ENCODE results near the gene HNRNPDL. TPM values are rescaled to one million over a fixed set of nuclear protein-coding genes. Genes with fewer than 3 reads are reported as not detected.

The HNRNPDL gene
- total RNA-seq, 4 donors from 2014 or later = 101 to 257 (median 126) TPM

- TF ChIP-seq POLR2AphosphoS5 (IDR thresholded peaks at IDR 0.05) (peak in 2 of 3 donors; percentile 22 to 25), CTCF (IDR thresholded peaks at IDR 0.05) (no peak)
- Histone ChIP-seq H3K27me3 (no peaks in the 10 kb centered on the region), H3K4me1 (peaks cover 24% of the 10 kb centered on the region), H3K9me3 (no peaks in the 10 kb centered on the region), H3K36me3 (peaks cover 4% of the 10 kb centered on the region), H3K27ac (no peak overlapping the region), H3K4me3 (no peak overlapping the region)
- 49% methylated on average over 7 of the region's 9 CpGs for WGBS
- DNase-seq (ENCODE audit: low spot score in 2 of 2) = peak in 1 of 2 donors; percentile 67
Observed at GRCh38 chr4:82380344-82380743, 49.9 kb downstream of the HNRNPDL start.

- Histone ChIP-seq H3K9me3 (no peaks in the 10 kb centered on the region), H3K27me3 (no peaks in the 10 kb centered on the region), H3K36me3 (peaks cover 4% of the 10 kb centered on the region), H3K4me1 (peaks cover 37% of the 10 kb centered on the region), H3K4me3 (no peak overlapping the region), H3K27ac (no peak overlapping the region)
- no peak for DNase-seq (ENCODE audit: low spot score in 2 of 2)
- WGBS = 55% methylated on average over 4 of the region's 4 CpGs
- TF ChIP-seq CTCF (IDR thresholded peaks at IDR 0.05) (no peak), POLR2A (IDR thresholded peaks at IDR 0.05) (no peak), POLR2AphosphoS5 (IDR thresholded peaks at IDR 0.05) (no peak), EP300 (IDR thresholded peaks at IDR 0.05) (no peak)
Observed at GRCh38 chr4:82376109-82376508, 54.2 kb downstream of the HNRNPDL start.

GRCh38 chr4:82373816-82374625 lies 56.2 kb downstream of the HNRNPDL start, which contains the start of gene HNRNPD:
TSS of gene HNRNPD (minus strand) at chr4:82373991. CDS start at chr4:82373678, 313 bp downstream.
- DNase-seq (ENCODE audit: low spot score in 2 of 2) = peak; percentile 99
- WGBS = under 1% methylated on average over 64 of the region's 83 CpGs
- Histone ChIP-seq H3K9me3 (no peaks in the 10 kb centered on the region), H3K4me1 (peaks cover 43% of the 10 kb centered on the region), H3K36me3 (no peaks in the 10 kb centered on the region), H3K4me3 (peak within 1 kb of the TSS; percentile 92), H3K27ac (peak within 1 kb of the TSS; percentile 99), H3K27me3 (no peaks in the 10 kb centered on the region)
- TF ChIP-seq CTCF (IDR thresholded peaks at IDR 0.05) (no peak), POLR2AphosphoS5 (IDR thresholded peaks at IDR 0.05) (peak; percentile 27 to 87 (median 55)), EP300 (IDR thresholded peaks at IDR 0.05) (no peak), POLR2A (IDR thresholded peaks at IDR 0.05) (peak; percentile 65 to 88)

GRCh38 chr4:82373486-82373815 lies 56.8 kb downstream of the HNRNPDL start:
- peak overlapping the region; percentile 99 for H3K27ac ChIP-seq
- peak in 1 of 2 donors; percentile 85 for DNase-seq (ENCODE audit: low spot score in 2 of 2)
- no peaks in the 10 kb centered on the region for H3K9me3 ChIP-seq
- H3K36me3 ChIP-seq = no peaks in the 10 kb centered on the region
- H3K27me3 ChIP-seq = no peaks in the 10 kb centered on the region
- TF ChIP-seq POLR2A (IDR thresholded peaks at IDR 0.05) (no peak), EP300 (IDR thresholded peaks at IDR 0.05) (no peak), POLR2AphosphoS5 (IDR thresholded peaks at IDR 0.05) (no peak), CTCF (IDR thresholded peaks at IDR 0.05) (no peak)
- WGBS = 0% methylated on average over 32 of the region's 50 CpGs
- H3K4me3 ChIP-seq = peak overlapping the region; percentile 92
- H3K4me1 ChIP-seq = peaks cover 49% of the 10 kb centered on the region

Other genes with a start within 250 kb of the HNRNPDL start
- 100 to 1,000 TPM in 1 of 4 donors, 10 to 100 TPM in 3; 65.5 to 253 (median 78.1) TPM for gene HNRNPD, start 56.5 kb downstream of the HNRNPDL start, total RNA-seq
- gene ENOPH1, start 128 bp upstream of the HNRNPDL start, total RNA-seq = 10 to 100 TPM; 31.2 to 36.1 (median 31.8) TPM
- 10 to 100 TPM in 2 of 4 donors, 1 to 10 TPM in 2; 3.2 to 10.7 (median 8.7) TPM for gene TMEM150C, start 131.5 kb upstream of the HNRNPDL start, total RNA-seq